ENCODE results near the gene CALHM1.

The CALHM1 gene

DNA sequence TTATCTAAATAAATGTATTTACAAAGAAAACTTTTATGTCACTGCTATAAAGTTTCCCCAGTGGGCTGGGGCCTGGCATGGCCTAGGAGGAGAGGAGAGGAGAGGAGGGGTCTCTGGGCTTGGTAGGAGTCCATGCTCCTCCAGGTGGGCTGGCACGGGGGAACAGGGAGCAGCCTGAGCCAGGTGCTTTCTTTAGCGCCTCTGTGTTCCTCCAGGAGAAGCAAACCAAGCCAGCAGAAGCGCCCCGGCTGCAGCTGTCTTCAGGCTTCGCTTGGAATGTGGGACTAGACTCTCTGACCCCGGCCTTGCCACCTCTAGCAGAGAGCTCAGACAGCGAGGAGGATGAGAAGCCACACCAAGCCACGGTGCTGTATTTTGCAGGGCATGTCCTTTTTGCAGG, 17.1 kb downstream of the CALHM1 start:
- ChIA-PET CTCF (no interaction called here), POLR2A (no interaction called here)
- TF ChIP-seq, protein P1, sequence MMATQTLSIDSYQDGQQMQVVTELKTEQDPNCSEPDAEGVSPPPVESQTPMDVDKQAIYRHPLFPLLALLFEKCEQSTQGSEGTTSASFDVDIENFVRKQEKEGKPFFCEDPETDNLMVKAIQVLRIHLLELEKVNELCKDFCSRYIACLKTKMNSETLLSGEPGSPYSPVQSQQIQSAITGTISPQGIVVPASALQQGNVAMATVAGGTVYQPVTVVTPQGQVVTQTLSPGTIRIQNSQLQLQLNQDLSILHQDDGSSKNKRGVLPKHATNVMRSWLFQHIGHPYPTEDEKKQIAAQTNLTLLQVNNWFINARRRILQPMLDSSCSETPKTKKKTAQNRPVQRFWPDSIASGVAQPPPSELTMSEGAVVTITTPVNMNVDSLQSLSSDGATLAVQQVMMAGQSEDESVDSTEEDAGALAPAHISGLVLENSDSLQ (IDR thresholded peaks at IDR 0.05) = no peak
- no peak for TF ChIP-seq ZNF384 (IDR thresholded peaks at IDR 0.05)
- no peak for TF ChIP-seq SP1 (IDR thresholded peaks at IDR 0.05)
- no peak for TF ChIP-seq TARDBP (IDR thresholded peaks at IDR 0.05)
- TF ChIP-seq FOXM1 (IDR thresholded peaks at IDR 0.05; ENCODE audit: borderline replicate concordance) = no peak
- no peak for TF ChIP-seq CTBP1 (IDR thresholded peaks at IDR 0.05; ENCODE audit: borderline replicate concordance)
- no peak for TF ChIP-seq FOXK2 (IDR thresholded peaks at IDR 0.05)
- TF ChIP-seq SUZ12 (IDR thresholded peaks at IDR 0.05) = no peak
- TF ChIP-seq NFRKB (IDR thresholded peaks at IDR 0.05) = no peak
- no peak for TF ChIP-seq ARNT (IDR thresholded peaks at IDR 0.05)
- no peak for TF ChIP-seq ELF4 (IDR thresholded peaks at IDR 0.05)
- TF ChIP-seq L3MBTL2 (conservative IDR thresholded peaks at IDR 0.05) = no peak
- TF ChIP-seq FOXA1 (IDR thresholded peaks at IDR 0.05) = no peak
- TF ChIP-seq BHLHE40 (IDR thresholded peaks at IDR 0.05; ENCODE audit: borderline replicate concordance) = no peak
- TF ChIP-seq HDGF (IDR thresholded peaks at IDR 0.05; ENCODE audit: borderline replicate concordance) = no peak
- TF ChIP-seq LEF1 (IDR thresholded peaks at IDR 0.05; ENCODE audit: borderline replicate concordance) = no peak
- DNase-seq (ENCODE audit: extremely low spot score) = no peak

DNA sequence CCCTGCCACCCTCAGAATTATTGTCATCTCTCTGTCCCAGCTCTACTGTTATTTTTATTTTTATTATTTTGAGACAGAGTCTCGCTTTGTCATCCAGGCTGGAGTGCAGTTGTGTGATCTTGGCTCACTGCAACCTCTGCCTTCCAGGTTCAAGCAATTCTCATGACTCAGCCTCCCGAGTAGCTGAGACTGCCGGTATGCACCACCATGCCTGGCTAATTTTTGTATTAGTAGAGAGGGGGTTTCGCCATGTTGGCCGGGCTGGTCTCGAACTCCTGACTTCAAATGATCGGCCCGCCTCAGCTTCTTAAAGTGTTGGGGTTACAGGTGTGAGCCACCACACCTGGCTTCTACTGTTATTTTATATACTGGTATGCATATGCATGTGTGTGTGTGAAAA, 17.5 kb downstream of the CALHM1 start:
- TF ChIP-seq, protein P1 (IDR thresholded peaks at IDR 0.05) = no peak
- no peak for TF ChIP-seq SP1 (IDR thresholded peaks at IDR 0.05)
- no peak for TF ChIP-seq L3MBTL2 (conservative IDR thresholded peaks at IDR 0.05)
- no peak for TF ChIP-seq ZNF384 (IDR thresholded peaks at IDR 0.05)
- no peak for TF ChIP-seq NFRKB (IDR thresholded peaks at IDR 0.05)
- TF ChIP-seq HDGF (IDR thresholded peaks at IDR 0.05; ENCODE audit: borderline replicate concordance) = no peak
- TF ChIP-seq ARNT (IDR thresholded peaks at IDR 0.05) = no peak
- POLR2A ChIA-PET = no interaction called here
- no peak for DNase-seq (ENCODE audit: extremely low spot score)
- CTCF ChIA-PET = interaction anchor here (0.5 kb wide), 1 partner anchor 16 kb away, joined by 3 read pairs; no protein-coding TSS in a partner anchor

DNA sequence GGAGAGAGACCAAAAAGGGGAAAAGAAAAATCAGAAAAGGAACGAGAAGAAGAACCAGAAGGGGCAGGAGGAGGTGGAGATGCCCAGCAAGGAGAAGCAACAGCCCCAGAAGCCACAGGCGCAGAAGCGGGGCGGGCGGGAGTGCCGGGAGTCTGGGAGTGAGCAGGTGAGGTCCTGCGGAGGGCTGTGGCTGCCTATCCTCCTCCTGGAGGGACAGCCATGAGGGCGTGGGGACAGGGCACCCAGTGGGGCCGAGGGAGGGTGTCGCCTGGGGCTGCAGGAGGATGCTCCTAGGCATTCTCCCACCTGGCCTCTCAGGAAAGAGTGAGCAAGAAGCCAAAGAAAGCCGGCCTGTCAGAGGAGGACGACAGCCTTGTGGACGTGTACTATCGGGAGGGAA, 18.3 kb downstream of the CALHM1 start:
- DNase-seq (ENCODE audit: extremely low spot score) = no peak
- ChIA-PET CTCF (no interaction called here), POLR2A (no interaction called here)
- TF ChIP-seq FOXK2 (IDR thresholded peaks at IDR 0.05) = no peak
- TF ChIP-seq FOXA1 (IDR thresholded peaks at IDR 0.05) = no peak
- TF ChIP-seq FOXM1 (IDR thresholded peaks at IDR 0.05; ENCODE audit: borderline replicate concordance) = no peak
- TF ChIP-seq, protein P1 (IDR thresholded peaks at IDR 0.05) = no peak
- TF ChIP-seq NFRKB (IDR thresholded peaks at IDR 0.05) = no peak
- TF ChIP-seq ARNT (IDR thresholded peaks at IDR 0.05) = no peak
- TF ChIP-seq HDGF (IDR thresholded peaks at IDR 0.05; ENCODE audit: borderline replicate concordance) = no peak
- TF ChIP-seq LEF1 (IDR thresholded peaks at IDR 0.05; ENCODE audit: borderline replicate concordance) = no peak
- TF ChIP-seq L3MBTL2 (conservative IDR thresholded peaks at IDR 0.05) = no peak
- no peak for TF ChIP-seq ZNF384 (IDR thresholded peaks at IDR 0.05)

GRCh38 chr10:103439776-103440175, 18.9 kb downstream of the CALHM1 start:
- CTCF ChIA-PET = no interaction called here
- no peak for TF ChIP-seq ZNF384 (IDR thresholded peaks at IDR 0.05)
- no peak for TF ChIP-seq FOXA1 (IDR thresholded peaks at IDR 0.05)
- no peak for TF ChIP-seq LEF1 (IDR thresholded peaks at IDR 0.05; ENCODE audit: borderline replicate concordance)
- TF ChIP-seq CTBP1 (IDR thresholded peaks at IDR 0.05; ENCODE audit: borderline replicate concordance) = no peak
- TF ChIP-seq HDGF (IDR thresholded peaks at IDR 0.05; ENCODE audit: borderline replicate concordance) = no peak
- no peak for TF ChIP-seq TARDBP (IDR thresholded peaks at IDR 0.05)
- POLR2A ChIA-PET = no interaction called here
- DNase-seq (ENCODE audit: extremely low spot score) = no peak

DNA sequence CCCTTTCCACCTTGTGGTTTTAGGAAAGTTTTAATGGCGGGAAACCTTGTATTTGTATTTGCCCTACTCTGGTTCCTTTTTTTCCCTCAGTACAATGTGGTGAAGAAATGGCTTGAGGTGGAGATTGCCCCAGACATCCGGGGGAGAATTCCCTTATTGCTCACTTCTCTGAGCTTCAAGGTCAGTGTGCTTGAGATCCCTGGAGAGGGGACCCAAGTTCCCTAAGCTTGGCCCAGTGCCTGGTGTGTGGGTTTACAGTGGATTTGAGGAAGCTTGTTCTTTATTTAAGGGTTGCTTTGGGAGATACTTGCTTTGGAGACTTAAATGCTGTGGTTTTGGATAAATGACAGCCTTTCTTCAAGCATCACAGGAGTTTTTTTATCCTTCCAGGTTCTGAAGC, 24.8 kb downstream of the CALHM1 start:
- CTCF ChIA-PET = no interaction called here
- no peak for DNase-seq (ENCODE audit: extremely low spot score)
- TF ChIP-seq ARNT (IDR thresholded peaks at IDR 0.05) (no peak), FOXA1 (IDR thresholded peaks at IDR 0.05) (no peak), CTBP1 (IDR thresholded peaks at IDR 0.05; ENCODE audit: borderline replicate concordance) (no peak)
- POLR2A ChIA-PET = no interaction called here

GRCh38 chr10:103431902-103432301, 26.8 kb downstream of the CALHM1 start:
- no peak for DNase-seq (ENCODE audit: extremely low spot score)
- CTCF ChIA-PET = no interaction called here
- POLR2A ChIA-PET = no interaction called here

More at GRCh38 chr10:103431902-103432301, 26.8 kb downstream of the CALHM1 start:
- TF ChIP-seq SUZ12 (IDR thresholded peaks at IDR 0.05) = no peak
- TF ChIP-seq FOXM1 (IDR thresholded peaks at IDR 0.05; ENCODE audit: borderline replicate concordance) = no peak
- no peak for TF ChIP-seq ELF4 (IDR thresholded peaks at IDR 0.05)
- no peak for TF ChIP-seq HDGF (IDR thresholded peaks at IDR 0.05; ENCODE audit: borderline replicate concordance)
- no peak for TF ChIP-seq ARNT (IDR thresholded peaks at IDR 0.05)
- no peak for TF ChIP-seq TARDBP (IDR thresholded peaks at IDR 0.05)
- TF ChIP-seq, protein P1 (IDR thresholded peaks at IDR 0.05) = no peak
- no peak for TF ChIP-seq L3MBTL2 (conservative IDR thresholded peaks at IDR 0.05)
- no peak for TF ChIP-seq FOXA1 (IDR thresholded peaks at IDR 0.05)
- TF ChIP-seq ZNF384 (IDR thresholded peaks at IDR 0.05) = no peak
- TF ChIP-seq NFRKB (IDR thresholded peaks at IDR 0.05) = no peak
- TF ChIP-seq FOXK2 (IDR thresholded peaks at IDR 0.05) = no peak
